ENCODE measurements around the gene REG4.

The REG4 gene

DNA sequence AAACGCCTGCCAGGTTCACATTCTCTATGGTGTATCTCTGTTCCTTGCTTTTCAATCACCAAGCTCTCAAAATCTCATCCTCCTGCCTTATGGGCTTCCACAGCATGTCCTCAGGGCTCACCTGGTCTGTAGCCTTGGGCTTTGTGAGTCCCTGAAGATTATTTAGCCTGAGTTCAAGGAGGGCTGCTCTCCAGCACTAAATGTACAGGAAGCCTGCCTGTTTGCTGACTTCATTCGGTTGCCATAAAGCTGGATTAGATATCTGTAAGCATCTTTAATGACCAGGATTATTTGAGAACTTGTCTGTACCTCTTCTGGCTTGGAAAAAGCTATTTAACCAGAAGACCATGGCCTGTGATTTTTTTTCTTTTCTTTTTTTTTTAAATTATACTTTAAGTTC is 6.9 kb upstream of the REG4 start:
- Histone ChIP-seq H2BK5ac (ENCODE audit: low read depth, low read length, poor library complexity, severe bottlenecking) (no peak overlapping the region), H3K27ac (ENCODE audit: low read length, poor library complexity, severe bottlenecking) (no peak overlapping the region), H3K36me3 (ENCODE audit: control insufficient read depth in 1 of 2, insufficient read depth in 2 of 2, low read depth in 1 of 2, low read length in 2 of 2) (no peaks in the 10 kb centered on the region), H2AFZ (ENCODE audit: low read depth, low read length) (no peak overlapping the region), H3K4me3 (ENCODE audit: insufficient read depth in 1 of 2, low read depth in 1 of 2, low read length in 2 of 2) (no peak overlapping the region), H4K91ac (ENCODE audit: low read length) (no peak overlapping the region), H3K79me1 (replicated peaks; ENCODE audit: low read length, poor library complexity, severe bottlenecking) (no peaks in the 10 kb centered on the region), H2BK12ac (ENCODE audit: low read length in 2 of 2) (no peak overlapping the region), H3K18ac (ENCODE audit: low read depth in 1 of 2, low read length in 2 of 2) (no peak overlapping the region), H2AK5ac (ENCODE audit: low read length, severe bottlenecking) (no peak overlapping the region), H2BK120ac (ENCODE audit: low read depth, low read length) (no peak overlapping the region), H3K4me1 (ENCODE audit: control insufficient read depth, insufficient read depth, low read depth, low read length) (peaks cover 3% of the 10 kb centered on the region), H3K4me2 (ENCODE audit: low read length, poor library complexity, severe bottlenecking) (no peak overlapping the region), H3K9ac (ENCODE audit: low read length) (no peak overlapping the region), H3K23ac (ENCODE audit: low read length in 2 of 2) (no peak overlapping the region), H3K27me3 (ENCODE audit: control insufficient read depth in 1 of 2, insufficient read depth in 1 of 2, low read length in 2 of 2) (peaks cover 0 to 16% of the 10 kb centered on the region in 2 experiments), H3K14ac (ENCODE audit: low read length in 2 of 2) (no peak overlapping the region), H4K8ac (ENCODE audit: low read length) (no peak overlapping the region), H2BK15ac (ENCODE audit: low read depth, poor library complexity, severe bottlenecking) (no peak overlapping the region), H3K4ac (ENCODE audit: low read depth in 1 of 2, low read length in 2 of 2) (no peak overlapping the region), H3K9me3 (ENCODE audit: control insufficient read depth, low read length) (no peaks in the 10 kb centered on the region)
- WGBS = 65% methylated on average over 2 of the region's 2 CpGs
- no peak for DNase-seq

GRCh38 chr1:119816407-119816806 is 5.1 kb upstream of the REG4 start:
- no peak overlapping the region for H3K14ac ChIP-seq (ENCODE audit: low read length in 2 of 2)
- H4K91ac ChIP-seq (ENCODE audit: low read length) = no peak overlapping the region
- no peak overlapping the region for H3K23ac ChIP-seq (ENCODE audit: low read length in 2 of 2)
- 57% methylated on average over 2 of the region's 2 CpGs for WGBS
- no peak overlapping the region for H2AFZ ChIP-seq (ENCODE audit: low read depth, low read length)
- H2BK15ac ChIP-seq (ENCODE audit: low read depth, poor library complexity, severe bottlenecking) = no peak overlapping the region
- peaks cover 3% of the 10 kb centered on the region for H3K4me1 ChIP-seq (ENCODE audit: control insufficient read depth, insufficient read depth, low read depth, low read length)
- H3K36me3 ChIP-seq (ENCODE audit: control insufficient read depth in 1 of 2, insufficient read depth in 2 of 2, low read depth in 1 of 2, low read length in 2 of 2) = no peaks in the 10 kb centered on the region
- H2BK120ac ChIP-seq (ENCODE audit: low read depth, low read length) = no peak overlapping the region
- no peak overlapping the region for H2BK5ac ChIP-seq (ENCODE audit: low read depth, low read length, poor library complexity, severe bottlenecking)
- no peak overlapping the region for H3K4ac ChIP-seq (ENCODE audit: low read depth in 1 of 2, low read length in 2 of 2)
- H3K27me3 ChIP-seq (ENCODE audit: control insufficient read depth in 1 of 2, insufficient read depth in 1 of 2, low read length in 2 of 2) = peaks cover 0 to 4% of the 10 kb centered on the region in 2 experiments
- no peak overlapping the region for H2AK5ac ChIP-seq (ENCODE audit: low read length, severe bottlenecking)
- no peak overlapping the region for H3K18ac ChIP-seq (ENCODE audit: low read depth in 1 of 2, low read length in 2 of 2)
- no peaks in the 10 kb centered on the region for H3K79me1 ChIP-seq (replicated peaks; ENCODE audit: low read length, poor library complexity, severe bottlenecking)
- H4K8ac ChIP-seq (ENCODE audit: low read length) = no peak overlapping the region
- H3K9me3 ChIP-seq (ENCODE audit: control insufficient read depth, low read length) = no peaks in the 10 kb centered on the region
- H3K4me3 ChIP-seq (ENCODE audit: insufficient read depth in 1 of 2, low read depth in 1 of 2, low read length in 2 of 2) = no peak overlapping the region
- peak overlapping the region; percentile 10 for H3K27ac ChIP-seq (ENCODE audit: low read length, poor library complexity, severe bottlenecking)
- no peak overlapping the region for H3K9ac ChIP-seq (ENCODE audit: low read length)
- H2BK12ac ChIP-seq (ENCODE audit: low read length in 2 of 2) = no peak overlapping the region
- peak; percentile 45 for DNase-seq
- H3K4me2 ChIP-seq (ENCODE audit: low read length, poor library complexity, severe bottlenecking) = no peak overlapping the region

GRCh38 chr1:119815928-119816327 is 4.7 kb upstream of the REG4 start:
- H2BK120ac ChIP-seq (ENCODE audit: low read depth, low read length) = no peak overlapping the region
- peak overlapping the region; percentile 31 for H3K27ac ChIP-seq (ENCODE audit: low read length, poor library complexity, severe bottlenecking)
- H3K23ac ChIP-seq (ENCODE audit: low read length in 2 of 2) = no peak overlapping the region
- H2BK15ac ChIP-seq (ENCODE audit: low read depth, poor library complexity, severe bottlenecking) = no peak overlapping the region
- H2AK5ac ChIP-seq (ENCODE audit: low read length, severe bottlenecking) = peak overlapping the region; percentile 35
- H3K79me1 ChIP-seq (replicated peaks; ENCODE audit: low read length, poor library complexity, severe bottlenecking) = no peaks in the 10 kb centered on the region
- no peak overlapping the region for H2AFZ ChIP-seq (ENCODE audit: low read depth, low read length)
- H3K14ac ChIP-seq (ENCODE audit: low read length in 2 of 2) = no peak overlapping the region
- no peak overlapping the region for H4K91ac ChIP-seq (ENCODE audit: low read length)
- 93% methylated on average over 5 of the region's 7 CpGs for WGBS
- no peak overlapping the region for H3K18ac ChIP-seq (ENCODE audit: low read depth in 1 of 2, low read length in 2 of 2)
- no peak overlapping the region for H3K4ac ChIP-seq (ENCODE audit: low read depth in 1 of 2, low read length in 2 of 2)
- no peaks in the 10 kb centered on the region for H3K36me3 ChIP-seq (ENCODE audit: control insufficient read depth in 1 of 2, insufficient read depth in 2 of 2, low read depth in 1 of 2, low read length in 2 of 2)
- no peaks in the 10 kb centered on the region for H3K9me3 ChIP-seq (ENCODE audit: control insufficient read depth, low read length)
- no peak overlapping the region for H2BK5ac ChIP-seq (ENCODE audit: low read depth, low read length, poor library complexity, severe bottlenecking)
- H4K8ac ChIP-seq (ENCODE audit: low read length) = no peak overlapping the region
- H3K4me1 ChIP-seq (ENCODE audit: control insufficient read depth, insufficient read depth, low read depth, low read length) = peaks cover 3% of the 10 kb centered on the region
- H2BK12ac ChIP-seq (ENCODE audit: low read length in 2 of 2) = no peak overlapping the region
- H3K9ac ChIP-seq (ENCODE audit: low read length) = no peak overlapping the region
- peaks cover 0 to 4% of the 10 kb centered on the region in 2 experiments for H3K27me3 ChIP-seq (ENCODE audit: control insufficient read depth in 1 of 2, insufficient read depth in 1 of 2, low read length in 2 of 2)
- no peak overlapping the region for H3K4me2 ChIP-seq (ENCODE audit: low read length, poor library complexity, severe bottlenecking)
- H3K4me3 ChIP-seq (ENCODE audit: insufficient read depth in 1 of 2, low read depth in 1 of 2, low read length in 2 of 2) = no peak overlapping the region
- no peak for DNase-seq

DNA sequence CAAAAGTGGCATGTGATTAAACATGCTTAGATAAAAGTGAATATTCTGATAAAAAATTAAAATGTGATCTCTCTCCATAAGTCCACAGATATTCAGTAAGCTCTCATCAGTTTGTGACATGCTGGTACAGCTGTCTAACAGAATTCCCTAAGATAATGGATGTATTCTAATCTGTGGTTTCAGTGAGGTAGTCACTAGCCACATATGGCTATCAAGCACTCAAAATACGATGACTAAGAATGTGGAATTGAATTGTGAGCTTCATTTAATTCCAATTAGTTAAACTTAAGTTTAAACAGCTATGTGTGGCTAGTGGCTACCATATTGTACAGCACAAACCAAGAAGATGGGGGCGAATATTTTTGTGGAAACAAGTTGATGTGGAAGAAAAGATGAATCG is 4.1 kb upstream of the REG4 start:
- Histone ChIP-seq H3K79me1 (replicated peaks; ENCODE audit: low read length, poor library complexity, severe bottlenecking) (no peaks in the 10 kb centered on the region), H2BK15ac (ENCODE audit: low read depth, poor library complexity, severe bottlenecking) (no peak overlapping the region), H3K4ac (ENCODE audit: low read depth in 1 of 2, low read length in 2 of 2) (no peak overlapping the region), H3K9ac (ENCODE audit: low read length) (no peak overlapping the region), H4K8ac (ENCODE audit: low read length) (no peak overlapping the region), H3K14ac (ENCODE audit: low read length in 2 of 2) (no peak overlapping the region), H3K36me3 (ENCODE audit: control insufficient read depth in 1 of 2, insufficient read depth in 2 of 2, low read depth in 1 of 2, low read length in 2 of 2) (no peaks in the 10 kb centered on the region), H3K4me3 (ENCODE audit: insufficient read depth in 1 of 2, low read depth in 1 of 2, low read length in 2 of 2) (no peak overlapping the region), H2BK5ac (ENCODE audit: low read depth, low read length, poor library complexity, severe bottlenecking) (no peak overlapping the region), H3K9me3 (ENCODE audit: control insufficient read depth, low read length) (no peaks in the 10 kb centered on the region), H3K27me3 (ENCODE audit: control insufficient read depth in 1 of 2, insufficient read depth in 1 of 2, low read length in 2 of 2) (peaks cover 0 to 4% of the 10 kb centered on the region in 2 experiments), H2AK5ac (ENCODE audit: low read length, severe bottlenecking) (no peak overlapping the region), H2BK120ac (ENCODE audit: low read depth, low read length) (no peak overlapping the region), H4K91ac (ENCODE audit: low read length) (no peak overlapping the region), H2BK12ac (ENCODE audit: low read length in 2 of 2) (no peak overlapping the region), H3K4me1 (ENCODE audit: control insufficient read depth, insufficient read depth, low read depth, low read length) (peaks cover 3% of the 10 kb centered on the region), H3K27ac (ENCODE audit: low read length, poor library complexity, severe bottlenecking) (no peak overlapping the region), H2AFZ (ENCODE audit: low read depth, low read length) (no peak overlapping the region), H3K4me2 (ENCODE audit: low read length, poor library complexity, severe bottlenecking) (no peak overlapping the region), H3K23ac (ENCODE audit: low read length in 2 of 2) (no peak overlapping the region), H3K18ac (ENCODE audit: low read depth in 1 of 2, low read length in 2 of 2) (no peak overlapping the region)
- no peak for DNase-seq
- WGBS = 83% methylated on average over 3 of the region's 3 CpGs
